IPS-18c (cell line): ENCODE measurements around the gene SCUBE1.

Experiments used
- H3K4me3 ChIP-seq: 2 replicates; pipeline ENCODE4 v1.7.0; 2013; ENCODE audit warnings: low read depth, mild to moderate bottlenecking, low read length, moderate library complexity; ENCODE audit not compliant: insufficient read depth
- H3K9me3 ChIP-seq: one replicate; pipeline ENCODE4 v1.6.1; 2013; ENCODE audit warnings: mild to moderate bottlenecking, low read length, moderate library complexity; ENCODE audit not compliant: control insufficient read depth, insufficient read depth

Gene SCUBE1

GRCh38 chr22:43337946-43338345 lies 5.2 kb downstream of the SCUBE1 start:
- Histone ChIP-seq H3K9me3 (no peaks in the 10 kb centered on the region), H3K4me3 (no peak overlapping the region)

- no peak overlapping the region for H3K4me3 ChIP-seq
- no peaks in the 10 kb centered on the region for H3K9me3 ChIP-seq
These were observed 5.8 kb downstream of the SCUBE1 start for GRCh38 chr22:43337385-43337784.

- Histone ChIP-seq H3K4me3 (no peak overlapping the region), H3K9me3 (no peaks in the 10 kb centered on the region)
These were observed 8.8 kb downstream of the SCUBE1 start for GRCh38 chr22:43334378-43334777.

GRCh38 chr22:43333978-43334377 lies 9.2 kb downstream of the SCUBE1 start:
- H3K4me3 ChIP-seq, result no peak overlapping the region
- no peaks in the 10 kb centered on the region for H3K9me3 ChIP-seq

GRCh38 chr22:43333156-43333555 lies 10.0 kb downstream of the SCUBE1 start:
- Histone ChIP-seq H3K4me3 (no peak overlapping the region), H3K9me3 (no peaks in the 10 kb centered on the region)

- no peak overlapping the region for H3K4me3 ChIP-seq
- H3K9me3 ChIP-seq, result no peaks in the 10 kb centered on the region
These were observed 11.5 kb downstream of the SCUBE1 start for GRCh38 chr22:43331698-43332097.

GRCh38 chr22:43331069-43331451 lies 12.1 kb downstream of the SCUBE1 start:
- H3K4me3 ChIP-seq, result no peak overlapping the region
- no peaks in the 10 kb centered on the region for H3K9me3 ChIP-seq

GRCh38 chr22:43330178-43331068 lies 12.7 kb downstream of the SCUBE1 start:
- no peak overlapping the region for H3K4me3 ChIP-seq
- no peaks in the 10 kb centered on the region for H3K9me3 ChIP-seq

- H3K4me3 ChIP-seq, result no peak overlapping the region
These were observed 14.1 kb downstream of the SCUBE1 start for GRCh38 chr22:43329061-43329460.

GRCh38 chr22:43327157-43327438 lies 16.1 kb downstream of the SCUBE1 start:
- no peak overlapping the region for H3K4me3 ChIP-seq
- H3K9me3 ChIP-seq, result no peaks in the 10 kb centered on the region

More at GRCh38 chr22:43329061-43329460, 14.1 kb downstream of the SCUBE1 start:
- H3K9me3 ChIP-seq, result no peaks in the 10 kb centered on the region

GRCh38 chr22:43326331-43327156 lies 16.6 kb downstream of the SCUBE1 start:
- H3K4me3 ChIP-seq, result no peak overlapping the region

GRCh38 chr22:43325176-43325575 lies 18.0 kb downstream of the SCUBE1 start:
- no peaks in the 10 kb centered on the region for H3K9me3 ChIP-seq
- no peak overlapping the region for H3K4me3 ChIP-seq

More at GRCh38 chr22:43326331-43327156, 16.6 kb downstream of the SCUBE1 start:
- H3K9me3 ChIP-seq, result no peaks in the 10 kb centered on the region

GRCh38 chr22:43320943-43321900 lies 21.9 kb downstream of the SCUBE1 start:
- Histone ChIP-seq H3K9me3 (no peaks in the 10 kb centered on the region), H3K4me3 (no peak overlapping the region)

- H3K9me3 ChIP-seq, result no peaks in the 10 kb centered on the region
- no peak overlapping the region for H3K4me3 ChIP-seq
These were observed 23.3 kb downstream of the SCUBE1 start for GRCh38 chr22:43319661-43320486.

- Histone ChIP-seq H3K4me3 (no peak overlapping the region), H3K9me3 (no peaks in the 10 kb centered on the region)
These were observed 25.9 kb downstream of the SCUBE1 start for GRCh38 chr22:43317239-43317638.

- no peak overlapping the region for H3K4me3 ChIP-seq
- H3K9me3 ChIP-seq, result no peaks in the 10 kb centered on the region
These were observed 27.4 kb downstream of the SCUBE1 start for GRCh38 chr22:43315687-43316217.
